Globus pallidus (tissue), 1 donor: ENCODE measurements around the gene COL24A1.
"Not testable (repeated sequence)": the region's sequence is repeated elsewhere in the genome, so short reads cannot be mapped to it uniquely, and the experiment has no call there.

Source experiments
- DNase-seq: peaks from one replicate; pipeline ENCODE4 v3.0.0-alpha.2; 2015; ENCODE audit warnings: low spot score

Gene COL24A1

GRCh38 chr1:85984636-85985035 lies 171.9 kb downstream of the COL24A1 start:
- no peak for DNase-seq

- no peak for DNase-seq
Observed at GRCh38 chr1:85983316-85983715, 173.3 kb downstream of the COL24A1 start.

- DNase-seq = no peak
Observed at GRCh38 chr1:85976516-85977205, 179.9 kb downstream of the COL24A1 start.

- DNase-seq = no peak
Observed at GRCh38 chr1:85975912-85976371, 180.6 kb downstream of the COL24A1 start.

GRCh38 chr1:85962457-85962856 lies 194.1 kb downstream of the COL24A1 start:
- DNase-seq = no peak

GRCh38 chr1:85957760-85958159 lies 198.8 kb downstream of the COL24A1 start:
- DNase-seq = no peak

GRCh38 chr1:85955218-85955617 lies 201.4 kb downstream of the COL24A1 start:
- DNase-seq = not testable (repeated sequence)

- no peak for DNase-seq
Observed at GRCh38 chr1:85952460-85952859, 204.1 kb downstream of the COL24A1 start.

- DNase-seq = no peak
Observed at GRCh38 chr1:85947186-85947585, 209.4 kb downstream of the COL24A1 start.

- DNase-seq = no peak
Observed at GRCh38 chr1:85943945-85944344, 212.6 kb downstream of the COL24A1 start.

GRCh38 chr1:85943526-85943925 lies 213.0 kb downstream of the COL24A1 start:
- no peak for DNase-seq

- no peak for DNase-seq
Observed at GRCh38 chr1:85940656-85941306, 215.8 kb downstream of the COL24A1 start.

- DNase-seq = no peak
Observed at GRCh38 chr1:85938829-85939228, 217.7 kb downstream of the COL24A1 start.

GRCh38 chr1:85936470-85936869 lies 220.1 kb downstream of the COL24A1 start:
- no peak for DNase-seq

GRCh38 chr1:85936057-85936456 lies 220.5 kb downstream of the COL24A1 start:
- DNase-seq = no peak

- no peak for DNase-seq
Observed at GRCh38 chr1:85935234-85935633, 221.3 kb downstream of the COL24A1 start.

GRCh38 chr1:85934516-85934915 lies 222.1 kb downstream of the COL24A1 start:
- no peak for DNase-seq

GRCh38 chr1:85933961-85934360 lies 222.6 kb downstream of the COL24A1 start:
- no peak for DNase-seq

GRCh38 chr1:85911742-85912141 lies 244.8 kb downstream of the COL24A1 start:
- DNase-seq = no peak

- DNase-seq = no peak
Observed at GRCh38 chr1:85900921-85901320, 255.7 kb downstream of the COL24A1 start.

GRCh38 chr1:85898861-85899260 lies 257.7 kb downstream of the COL24A1 start:
- DNase-seq = no peak

GRCh38 chr1:85894651-85895050 lies 261.9 kb downstream of the COL24A1 start:
- DNase-seq = no peak

- DNase-seq = no peak
Observed at GRCh38 chr1:85892366-85892765, 264.2 kb downstream of the COL24A1 start.

GRCh38 chr1:85889870-85890269 lies 266.7 kb downstream of the COL24A1 start:
- no peak for DNase-seq
